ENCODE data around the gene C16orf87.
A peak's percentile ranks its signal among the peaks of the same experiment; 100 is the strongest.
"Not testable (repeated sequence)": the region's sequence is repeated elsewhere in the genome, so short reads cannot be mapped to it uniquely, and the experiment has no call there.

Gene C16orf87, protein sequence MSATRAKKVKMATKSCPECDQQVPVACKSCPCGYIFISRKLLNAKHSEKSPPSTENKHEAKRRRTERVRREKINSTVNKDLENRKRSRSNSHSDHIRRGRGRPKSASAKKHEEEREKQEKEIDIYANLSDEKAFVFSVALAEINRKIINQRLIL

DNA sequence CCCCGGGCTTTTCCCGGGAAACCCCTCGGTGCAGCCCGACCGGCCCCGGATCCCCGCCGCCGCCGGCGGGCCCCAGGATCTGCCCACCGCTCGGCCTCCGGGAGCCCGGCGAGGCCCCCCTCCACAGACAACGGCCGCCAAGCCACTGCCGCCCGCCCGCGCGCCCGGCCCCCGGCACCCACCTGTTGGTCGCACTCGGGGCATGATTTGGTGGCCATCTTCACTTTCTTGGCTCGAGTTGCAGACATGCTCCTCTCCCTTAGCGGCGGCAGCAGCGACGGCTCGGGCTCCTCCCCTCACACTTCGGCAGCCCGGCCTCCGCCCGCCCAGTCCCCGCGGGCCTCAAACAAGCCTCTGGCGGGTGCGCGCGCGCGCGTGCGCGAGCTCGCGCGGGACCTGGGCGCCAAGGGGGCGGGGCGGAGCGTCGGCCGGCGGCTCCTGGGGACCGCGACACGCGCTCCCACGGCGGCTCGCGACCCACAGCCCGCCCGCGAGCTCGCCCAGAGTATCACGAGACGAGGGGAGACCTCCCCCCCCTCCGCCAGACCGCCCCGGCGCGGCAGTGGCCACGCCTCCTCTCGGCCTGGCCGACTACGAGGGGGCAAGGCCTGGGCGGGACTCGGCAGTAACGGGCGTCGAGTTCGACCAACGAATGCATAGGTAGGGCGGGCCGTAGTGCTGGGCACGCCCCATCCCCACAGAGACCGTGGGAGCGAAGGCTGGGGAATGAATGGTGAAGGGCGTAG lies at the start of gene C16orf87:
Gene C16orf87, minus strand, starts transcription at position 279 of the 746 bp plus-strand sequence. Its CDS starts 31 bp downstream, at position 248.
- H3K9me3 Mint-ChIP-seq, result no peaks in the 10 kb centered on the region
- peaks cover 8% of the 10 kb centered on the region for H3K36me3 Mint-ChIP-seq
- CTCF ChIA-PET, result interaction anchor here (0.7 to 1.0 kb wide), 2 partner anchors 23 to 120 kb away, joined by 3 read pairs; no protein-coding TSS in a partner anchor
- peaks cover 32% of the 10 kb centered on the region for H3K4me1 Mint-ChIP-seq
- peak within 1 kb of the TSS; percentile 91 for H3K4me3 Mint-ChIP-seq
- peak; percentile 94 for DNase-seq
- H3K27ac Mint-ChIP-seq, result peak within 1 kb of the TSS; percentile 96
- peaks cover 28% of the 10 kb centered on the region for H3K27me3 Mint-ChIP-seq

DNA sequence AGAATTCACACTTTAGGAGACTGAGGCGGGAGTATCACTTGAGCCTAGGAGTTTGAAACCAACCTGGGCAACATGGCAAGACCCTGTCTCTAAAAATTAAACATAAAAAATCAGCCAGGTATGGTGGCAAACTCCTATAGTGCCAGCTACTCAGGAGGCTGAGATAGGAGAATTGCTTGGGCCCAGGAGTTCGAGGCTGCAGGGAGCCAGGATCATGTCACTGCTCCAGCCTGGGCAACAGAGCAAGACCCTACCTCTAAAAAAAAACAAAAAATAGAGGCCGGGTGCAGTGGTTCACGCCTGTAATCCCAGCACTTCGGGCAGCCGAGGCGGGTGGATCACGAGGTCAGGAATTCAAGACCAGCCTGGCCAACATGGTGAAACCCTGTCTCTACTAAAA lies 44.3 kb upstream of the C16orf87 start:
- no peaks in the 10 kb centered on the region for H3K9me3 Mint-ChIP-seq
- no peak overlapping the region for H3K27ac Mint-ChIP-seq
- peaks cover 37% of the 10 kb centered on the region for H3K27me3 Mint-ChIP-seq
- DNase-seq, result no peak
- H3K4me1 Mint-ChIP-seq, result no peaks in the 10 kb centered on the region
- H3K4me3 Mint-ChIP-seq, result no peak overlapping the region
- CTCF ChIA-PET, result no interaction called here
- no peaks in the 10 kb centered on the region for H3K36me3 Mint-ChIP-seq

DNA sequence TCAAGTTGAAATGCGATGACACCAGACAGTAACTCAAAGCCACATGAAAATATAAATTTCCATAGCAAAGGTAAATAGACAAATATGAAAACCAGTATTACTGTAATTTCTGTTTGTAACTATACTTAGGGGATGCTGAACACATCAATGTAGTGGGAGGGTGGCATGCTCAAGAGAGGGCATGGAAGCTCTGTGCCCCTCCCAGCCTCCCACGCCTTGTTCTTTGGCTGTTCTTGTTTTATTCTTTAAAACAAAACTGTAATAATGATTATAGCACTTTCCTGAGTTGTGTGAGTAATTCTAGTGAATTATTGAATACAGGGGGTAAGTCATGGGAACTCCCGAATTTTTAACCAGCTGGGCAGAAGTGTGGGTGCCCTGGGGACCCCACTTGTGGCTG lies 42.2 kb upstream of the C16orf87 start:
- Mint-ChIP-seq H3K27ac (no peak overlapping the region), H3K4me1 (no peaks in the 10 kb centered on the region), H3K27me3 (peaks cover 41% of the 10 kb centered on the region), H3K4me3 (no peak overlapping the region), H3K36me3 (no peaks in the 10 kb centered on the region), H3K9me3 (no peaks in the 10 kb centered on the region)
- CTCF ChIA-PET, result interaction anchor here (0.9 kb wide), 1 partner anchor 10 kb away, joined by 3 read pairs; the partner anchor contains the start of gene GPT2
- DNase-seq, result no peak

DNA sequence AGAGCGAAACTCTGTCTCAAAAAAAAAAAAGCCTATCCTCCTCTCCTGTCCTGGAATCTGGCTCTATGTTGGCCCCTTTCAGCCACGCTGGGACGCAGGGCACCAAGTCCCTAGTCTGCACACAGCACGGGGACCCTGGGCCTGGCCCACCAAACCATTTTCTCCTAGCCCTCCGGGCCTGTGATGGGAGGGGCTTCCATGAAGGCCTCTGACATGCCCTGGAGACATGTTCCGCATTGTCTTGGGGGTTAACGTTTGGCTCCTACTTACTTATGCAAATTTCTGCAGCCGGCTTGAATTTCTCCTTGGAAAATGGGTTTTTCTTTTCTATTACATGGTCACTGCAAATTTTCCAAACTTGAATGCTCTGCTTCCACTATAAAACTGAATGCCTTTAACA lies 40.6 kb upstream of the C16orf87 start:
- DNase-seq, result no peak
- Mint-ChIP-seq H3K9me3 (peaks cover 4% of the 10 kb centered on the region), H3K36me3 (peaks cover 2% of the 10 kb centered on the region), H3K4me1 (peaks cover 2% of the 10 kb centered on the region), H3K27me3 (peaks cover 41% of the 10 kb centered on the region), H3K27ac (no peak overlapping the region), H3K4me3 (no peak overlapping the region)
- CTCF ChIA-PET, result interaction anchor here (1.2 kb wide), 1 partner anchor 14 kb away, joined by 3 read pairs; no protein-coding TSS in a partner anchor

DNA sequence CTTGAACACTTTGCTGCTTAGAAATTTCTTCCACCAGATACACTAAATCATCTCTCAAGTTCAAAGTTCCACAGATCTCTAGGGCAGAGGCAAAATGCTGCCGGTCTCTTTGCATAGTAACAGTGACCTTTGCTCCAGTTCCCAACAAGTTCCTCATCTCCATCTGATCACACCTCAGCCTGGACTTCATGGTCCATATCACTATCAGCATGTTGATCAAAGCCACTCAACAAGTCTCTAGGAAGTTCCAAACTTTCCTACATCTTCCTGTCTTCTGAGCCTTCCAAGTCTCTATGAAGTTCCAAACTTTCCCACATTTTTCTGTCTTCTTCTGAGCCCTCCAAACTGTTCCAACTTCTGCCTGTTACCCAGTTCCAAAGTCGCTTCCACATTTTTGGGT lies 37.9 kb upstream of the C16orf87 start:
- H3K27me3 Mint-ChIP-seq, result peaks cover 38% of the 10 kb centered on the region
- H3K27ac Mint-ChIP-seq, H3K4me3 Mint-ChIP-seq, H3K9me3 Mint-ChIP-seq, CTCF ChIA-PET, DNase-seq, H3K36me3 Mint-ChIP-seq: not testable (repeated sequence)
- H3K4me1 Mint-ChIP-seq, result peaks cover 14% of the 10 kb centered on the region

DNA sequence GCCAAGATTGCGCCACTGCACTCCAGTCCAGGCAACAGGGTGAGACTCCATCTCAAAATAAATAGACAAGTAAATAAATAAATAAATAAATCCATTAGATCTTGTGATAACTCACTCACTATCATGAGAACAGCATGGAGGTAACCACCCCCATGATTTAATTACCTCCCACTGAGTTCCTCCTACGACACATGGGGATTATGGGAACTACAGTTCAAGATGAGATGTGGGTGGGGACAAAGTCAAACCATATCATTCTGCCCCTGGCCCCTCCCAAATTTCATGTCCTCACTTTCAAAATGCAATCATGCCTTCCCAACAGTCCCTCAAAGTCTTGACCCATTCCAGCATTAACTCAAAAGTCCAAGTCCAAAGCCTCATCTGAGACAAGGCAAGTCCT lies 36.5 kb upstream of the C16orf87 start:
- CTCF ChIA-PET, result interaction anchor here (1.4 kb wide), 1 partner anchor 41 kb away, joined by 3 read pairs; no protein-coding TSS in a partner anchor
- H3K27ac Mint-ChIP-seq, DNase-seq, H3K36me3 Mint-ChIP-seq, H3K4me3 Mint-ChIP-seq: not testable (repeated sequence)
- peaks cover 11% of the 10 kb centered on the region for H3K9me3 Mint-ChIP-seq
- peaks cover 27% of the 10 kb centered on the region for H3K4me1 Mint-ChIP-seq
- peaks cover 35% of the 10 kb centered on the region for H3K27me3 Mint-ChIP-seq

DNA sequence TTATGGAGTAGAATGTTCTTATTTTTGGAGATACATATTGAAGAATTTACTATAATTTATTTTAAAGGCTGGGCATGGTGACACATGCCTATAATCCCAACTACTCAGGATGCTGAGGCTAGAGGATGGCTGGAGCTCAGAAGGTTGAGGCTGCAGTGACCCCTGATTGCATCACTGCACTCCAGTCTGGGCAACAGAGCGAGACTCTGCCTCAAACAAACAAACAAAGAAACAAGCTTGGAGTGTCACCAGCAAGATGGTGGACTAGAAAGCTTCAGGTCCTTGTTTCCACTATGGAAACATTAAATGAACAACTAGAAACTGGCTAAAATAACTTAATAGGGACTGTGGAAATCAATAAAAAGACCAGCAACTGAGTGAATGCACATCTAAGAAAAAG lies 35.3 kb upstream of the C16orf87 start:
- peaks cover 14% of the 10 kb centered on the region for H3K9me3 Mint-ChIP-seq
- no peak for DNase-seq
- CTCF ChIA-PET, result interaction anchor here (1.4 kb wide), 2 partner anchors 42 to 63 kb away, joined by 3 to 4 read pairs; no protein-coding TSS in a partner anchor
- H3K27ac Mint-ChIP-seq, result no peak overlapping the region
- peaks cover 33% of the 10 kb centered on the region for H3K4me1 Mint-ChIP-seq
- no peak overlapping the region for H3K4me3 Mint-ChIP-seq
- H3K36me3 Mint-ChIP-seq, result peaks cover 8% of the 10 kb centered on the region
- H3K27me3 Mint-ChIP-seq, result peaks cover 26% of the 10 kb centered on the region

DNA sequence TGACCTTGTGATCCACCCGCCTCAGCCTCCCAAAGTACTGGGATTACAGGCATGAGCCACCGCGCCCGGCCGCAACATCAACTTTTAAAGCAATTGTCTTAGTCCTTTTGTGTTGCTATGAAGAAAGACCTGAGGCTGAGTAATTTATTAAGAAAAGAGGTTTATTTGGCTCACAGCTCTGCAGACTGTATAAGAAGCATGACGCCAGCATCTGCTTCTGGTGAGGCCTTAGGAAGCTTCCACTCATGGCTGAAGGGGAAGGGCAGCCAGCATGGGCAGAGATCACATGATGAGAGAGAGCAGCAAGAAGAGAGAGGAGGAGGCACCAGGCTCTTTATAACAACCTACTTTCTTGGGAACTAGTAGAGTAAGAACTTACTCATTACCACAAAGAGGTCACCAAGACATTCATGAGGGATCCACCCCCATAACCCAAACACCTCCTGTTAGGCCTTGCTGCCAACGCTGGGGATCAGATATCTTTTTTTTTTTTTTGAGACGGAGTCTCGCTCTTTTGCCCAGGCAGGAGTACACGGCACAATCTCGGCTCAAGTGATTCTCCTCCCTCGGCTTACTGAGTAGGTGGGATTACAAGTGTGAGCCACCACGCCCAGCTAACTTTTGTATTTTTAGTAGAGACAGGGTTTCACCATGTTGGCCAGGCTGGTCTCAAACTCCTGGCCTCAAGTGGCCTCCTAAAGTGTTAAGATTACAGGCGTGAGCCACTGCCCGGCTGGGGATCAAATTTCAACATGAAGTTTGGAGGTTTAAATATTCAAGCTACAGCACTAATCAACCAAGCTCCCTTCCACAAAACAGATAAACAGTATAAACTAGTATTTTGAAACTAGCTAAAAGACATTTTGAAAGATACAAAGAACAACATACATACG lies 31.8 kb upstream of the C16orf87 start:
- Mint-ChIP-seq H3K4me1 (peaks cover 43% of the 10 kb centered on the region), H3K4me3 (no peak overlapping the region), H3K36me3 (peaks cover 8% of the 10 kb centered on the region), H3K9me3 (peaks cover 14% of the 10 kb centered on the region), H3K27me3 (no peaks in the 10 kb centered on the region), H3K27ac (peak overlapping the region; percentile 38)
- CTCF ChIA-PET, result interaction anchor here (4.1 kb wide), 1 partner anchor 9 kb away, joined by 20 read pairs; no protein-coding TSS in a partner anchor
- no peak for DNase-seq

DNA sequence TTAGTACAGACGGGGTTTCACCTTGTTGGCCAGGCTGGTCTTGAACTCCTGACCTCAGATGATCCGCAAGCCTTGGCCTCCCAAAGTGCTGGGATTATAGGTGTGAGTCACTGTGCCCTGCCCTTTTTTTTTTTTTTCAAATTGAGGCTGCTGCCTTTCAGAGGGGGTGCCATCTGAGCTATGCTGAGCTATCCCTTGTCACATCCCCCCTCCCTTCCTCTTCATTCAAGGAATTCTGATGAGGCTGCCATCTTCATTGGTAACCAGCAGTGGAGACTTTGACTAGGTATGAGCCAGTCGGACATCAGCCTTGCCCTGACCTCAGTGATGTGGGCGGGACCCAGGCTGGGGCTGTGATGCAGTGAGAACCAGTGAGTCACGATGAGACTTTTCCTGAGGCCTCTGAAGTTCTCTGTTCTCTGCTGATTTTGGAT lies 28.8 kb upstream of the C16orf87 start:
- Mint-ChIP-seq H3K9me3 (peaks cover 10% of the 10 kb centered on the region), H3K36me3 (peaks cover 6% of the 10 kb centered on the region), H3K27me3 (no peaks in the 10 kb centered on the region), H3K4me1 (peaks cover 38% of the 10 kb centered on the region), H3K4me3 (no peak overlapping the region), H3K27ac (no peak overlapping the region)
- no peak for DNase-seq
- CTCF ChIA-PET, result interaction anchor here (0.8 to 1.2 kb wide), 2 partner anchors 48 to 50 kb away, joined by 3 to 10 read pairs; no protein-coding TSS in a partner anchor

DNA sequence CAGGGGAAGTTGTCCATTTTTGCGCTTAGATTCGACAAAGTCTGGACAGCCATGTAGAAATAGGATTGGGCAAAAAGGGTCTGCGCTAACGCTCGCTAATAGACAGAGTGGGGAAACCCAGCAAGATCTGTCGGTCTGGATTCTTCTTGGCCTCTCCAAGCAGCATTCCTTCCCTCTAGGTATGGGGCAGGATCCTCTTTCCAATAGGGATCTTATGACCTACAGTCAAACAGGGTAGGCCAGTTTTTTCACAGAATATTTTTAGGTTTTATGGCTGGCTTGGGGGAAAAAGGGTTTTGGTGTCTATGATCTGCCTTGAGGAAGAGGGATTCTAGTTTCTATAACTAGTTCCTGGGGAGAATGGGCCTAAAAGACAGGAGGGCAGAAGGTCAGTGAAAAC lies 27.2 kb upstream of the C16orf87 start:
- Mint-ChIP-seq H3K36me3 (peaks cover 4% of the 10 kb centered on the region), H3K4me1 (peaks cover 22% of the 10 kb centered on the region), H3K9me3 (peaks cover 6% of the 10 kb centered on the region), H3K4me3 (no peak overlapping the region), H3K27ac (no peak overlapping the region), H3K27me3 (no peaks in the 10 kb centered on the region)
- DNase-seq, result no peak
- CTCF ChIA-PET, result interaction anchor here (0.6 to 2.9 kb wide), 5 partner anchors 13 to 73 kb away, joined by 3 to 11 read pairs (median 3); no protein-coding TSS in a partner anchor

DNA sequence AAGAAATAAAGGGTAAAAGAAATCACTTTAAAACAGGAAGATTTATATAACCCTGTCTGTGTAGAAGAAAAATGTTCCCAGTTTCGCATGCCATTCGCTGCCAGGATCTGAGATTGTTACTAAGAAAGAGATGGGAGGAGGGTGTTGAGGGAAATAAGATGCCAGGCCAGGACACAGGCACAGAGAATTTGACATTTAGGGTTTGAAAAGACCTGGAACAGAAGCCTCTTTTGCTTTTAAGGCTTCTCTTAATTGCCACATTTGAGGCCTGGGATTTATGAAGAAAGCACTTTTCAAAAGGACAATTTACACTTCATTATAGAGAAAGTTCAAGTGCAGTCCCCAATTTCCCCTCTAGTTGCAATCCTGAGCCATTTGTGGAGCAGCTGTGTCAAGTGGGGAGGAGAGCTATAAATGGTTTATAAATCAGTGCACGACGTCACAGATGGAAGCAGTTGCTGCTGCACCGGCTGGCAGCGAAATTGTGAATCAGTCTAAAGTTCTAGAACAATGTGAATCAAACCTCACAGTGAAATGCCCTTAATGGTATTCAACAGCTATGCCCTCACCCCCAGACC lies 26.5 kb upstream of the C16orf87 start:
- Mint-ChIP-seq H3K4me1 (peaks cover 16% of the 10 kb centered on the region), H3K27me3 (no peaks in the 10 kb centered on the region), H3K9me3 (peaks cover 3% of the 10 kb centered on the region), H3K36me3 (peaks cover under 1% of the 10 kb centered on the region), H3K4me3 (no peak overlapping the region), H3K27ac (no peak overlapping the region)
- CTCF ChIA-PET, result interaction anchor here (0.6 to 2.9 kb wide), 5 partner anchors 13 to 73 kb away, joined by 3 to 11 read pairs (median 3); no protein-coding TSS in a partner anchor
- no peak for DNase-seq

DNA sequence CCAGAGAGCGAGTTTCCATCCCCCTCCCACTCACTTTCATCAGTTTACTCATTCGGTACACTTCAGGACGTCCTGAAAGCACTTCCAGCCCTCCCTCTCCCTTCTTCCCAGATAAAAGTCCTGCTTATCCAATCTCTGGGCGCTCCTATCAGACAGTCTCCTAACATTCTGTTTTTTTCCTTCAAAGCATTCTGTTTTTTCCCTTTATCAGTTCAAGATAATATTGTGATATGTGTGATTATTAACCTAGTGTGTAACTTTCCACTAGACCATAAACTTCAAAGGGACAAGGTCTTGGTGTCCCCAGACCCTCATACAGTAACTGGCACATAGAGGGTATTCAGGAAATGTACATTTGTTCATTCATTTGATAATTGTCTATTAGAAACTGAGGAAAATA lies 24.4 kb upstream of the C16orf87 start:
- H3K4me1 Mint-ChIP-seq, result peaks cover 7% of the 10 kb centered on the region
- CTCF ChIA-PET, result interaction anchor here (1.5 to 3.9 kb wide), 3 partner anchors 8 to 53 kb away, joined by 4 to 127 read pairs (median 20); no protein-coding TSS in a partner anchor
- DNase-seq, result no peak
- H3K4me3 Mint-ChIP-seq, result no peak overlapping the region
- H3K36me3 Mint-ChIP-seq, result no peaks in the 10 kb centered on the region
- H3K27me3 Mint-ChIP-seq, result peaks cover 9% of the 10 kb centered on the region
- H3K27ac Mint-ChIP-seq, result no peak overlapping the region
- no peaks in the 10 kb centered on the region for H3K9me3 Mint-ChIP-seq

DNA sequence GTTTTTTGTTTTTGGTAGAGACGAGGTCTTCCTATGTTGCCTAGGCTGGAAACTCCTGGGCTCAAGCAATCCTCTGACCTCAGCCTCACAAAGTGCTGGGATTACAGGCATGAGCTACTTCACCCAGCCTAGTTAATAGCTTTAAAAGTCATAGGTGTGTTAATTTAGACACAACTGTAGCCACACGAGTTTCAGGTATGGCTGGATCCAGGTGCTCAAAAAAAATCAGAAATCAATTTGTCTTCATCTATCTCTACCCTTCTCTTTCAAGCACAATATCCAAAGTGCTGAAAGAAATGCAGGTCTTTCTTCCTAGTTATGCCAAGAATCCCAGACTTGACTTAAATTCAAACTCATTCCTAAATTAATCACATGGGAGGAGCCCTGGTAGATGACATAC lies 23.9 kb upstream of the C16orf87 start:
- peaks cover 1% of the 10 kb centered on the region for H3K4me1 Mint-ChIP-seq
- H3K27me3 Mint-ChIP-seq, result peaks cover 9% of the 10 kb centered on the region
- CTCF ChIA-PET, result interaction anchor here (0.8 to 3.9 kb wide), 12 partner anchors 9 to 181 kb away, joined by 3 to 127 read pairs (median 9); partner anchors contain the start of genes C16orf87 and GPT2
- no peak overlapping the region for H3K4me3 Mint-ChIP-seq
- DNase-seq, result no peak
- no peaks in the 10 kb centered on the region for H3K36me3 Mint-ChIP-seq
- no peak overlapping the region for H3K27ac Mint-ChIP-seq
- no peaks in the 10 kb centered on the region for H3K9me3 Mint-ChIP-seq
